Raji (cell line): ENCODE data around the gene SGK2.

Experiments used
- POLR2A ChIP-seq: IDR thresholded peaks from 2 replicates; pipeline ENCODE4 v1.6.1; 2011; ENCODE audit warnings: low read depth, low read length, control low read depth; ENCODE audit not compliant: insufficient read depth

The SGK2 gene

DNA sequence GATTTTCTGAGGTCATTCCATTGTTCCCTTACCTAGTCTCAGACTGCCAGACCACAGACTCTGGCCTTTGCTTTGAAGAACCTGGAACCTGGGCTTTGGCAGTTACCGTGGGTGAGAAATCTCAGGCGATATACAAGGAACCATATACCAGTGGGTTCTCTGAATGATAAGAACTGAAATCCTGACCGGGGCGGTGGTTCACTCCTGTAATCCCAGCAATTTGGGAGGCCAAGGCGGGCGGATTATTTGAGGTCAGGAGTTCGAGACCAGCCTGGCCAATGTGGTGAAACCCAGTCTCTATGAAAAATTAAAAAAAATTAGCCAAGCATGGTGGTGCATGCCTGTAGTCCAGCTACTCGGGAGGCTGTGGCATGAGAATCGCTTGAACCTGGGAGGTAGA lies 14.3 kb upstream of the SGK2 start:
- TF ChIP-seq POLR2A, result no peak

DNA sequence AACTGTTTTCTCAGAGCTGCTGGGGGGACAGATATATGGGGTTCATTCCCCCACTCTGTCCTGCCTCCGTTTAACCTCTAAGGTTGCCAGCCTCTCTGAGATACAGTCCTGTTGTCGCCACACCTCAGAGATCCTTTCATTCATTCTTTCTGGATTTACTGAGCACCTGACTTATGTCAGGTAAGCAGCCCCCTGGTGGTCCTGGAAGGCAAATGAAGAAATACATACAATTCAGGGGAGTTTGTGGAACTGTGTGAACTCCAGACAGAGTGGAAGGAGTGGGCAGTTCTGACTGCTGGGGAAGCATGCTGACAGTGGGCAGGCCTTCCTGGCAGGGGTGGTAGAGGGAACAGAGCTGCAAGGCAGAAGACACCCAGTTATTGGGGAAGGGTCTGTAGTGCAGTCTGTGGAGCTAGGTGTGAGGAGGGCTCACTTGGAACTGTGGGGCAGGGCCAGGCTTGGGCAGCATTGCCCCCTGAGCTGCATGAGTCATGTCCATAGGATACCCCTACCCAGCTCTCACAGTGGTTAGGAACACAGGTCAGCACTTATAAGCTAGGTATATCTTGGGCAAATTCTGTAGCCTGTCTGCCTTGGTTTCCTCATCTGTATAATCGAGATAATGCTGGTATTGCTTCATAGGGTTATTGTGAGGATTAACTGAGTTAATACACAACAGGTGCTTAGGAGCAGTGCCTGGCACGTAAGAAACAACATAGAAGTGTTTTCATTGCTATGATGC lies 12.8 kb upstream of the SGK2 start:
- no peak for TF ChIP-seq POLR2A

DNA sequence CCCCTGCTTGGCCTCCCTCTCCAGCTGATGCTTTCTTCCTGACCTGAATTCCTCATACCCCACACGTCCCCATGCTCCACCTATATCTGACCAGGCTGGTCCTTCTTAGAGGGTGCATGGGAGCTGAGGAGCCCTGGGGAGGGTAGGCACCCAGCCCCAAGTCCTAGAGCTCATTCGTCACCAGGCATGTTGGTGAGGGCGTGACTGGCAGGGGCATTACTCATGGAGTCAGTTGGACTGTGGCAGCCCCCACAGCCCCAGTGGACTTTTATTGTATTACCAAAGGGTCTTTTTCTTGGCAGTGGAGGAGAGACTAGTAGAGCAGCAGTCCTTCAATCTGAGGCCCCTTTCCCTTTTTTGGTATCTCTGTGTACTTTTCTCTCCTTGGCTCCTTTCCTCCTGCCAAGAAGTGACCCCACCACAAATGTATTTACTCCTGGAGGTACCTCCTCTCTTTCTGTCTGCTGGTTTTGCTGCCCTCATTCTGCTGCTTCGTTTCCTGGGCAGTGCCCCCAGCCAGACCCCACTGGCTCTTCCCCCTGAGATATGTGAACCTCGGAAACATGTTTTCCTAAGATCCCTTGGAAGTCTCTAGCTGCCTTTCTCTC lies 10.4 kb upstream of the SGK2 start:
- TF ChIP-seq POLR2A, result no peak

DNA sequence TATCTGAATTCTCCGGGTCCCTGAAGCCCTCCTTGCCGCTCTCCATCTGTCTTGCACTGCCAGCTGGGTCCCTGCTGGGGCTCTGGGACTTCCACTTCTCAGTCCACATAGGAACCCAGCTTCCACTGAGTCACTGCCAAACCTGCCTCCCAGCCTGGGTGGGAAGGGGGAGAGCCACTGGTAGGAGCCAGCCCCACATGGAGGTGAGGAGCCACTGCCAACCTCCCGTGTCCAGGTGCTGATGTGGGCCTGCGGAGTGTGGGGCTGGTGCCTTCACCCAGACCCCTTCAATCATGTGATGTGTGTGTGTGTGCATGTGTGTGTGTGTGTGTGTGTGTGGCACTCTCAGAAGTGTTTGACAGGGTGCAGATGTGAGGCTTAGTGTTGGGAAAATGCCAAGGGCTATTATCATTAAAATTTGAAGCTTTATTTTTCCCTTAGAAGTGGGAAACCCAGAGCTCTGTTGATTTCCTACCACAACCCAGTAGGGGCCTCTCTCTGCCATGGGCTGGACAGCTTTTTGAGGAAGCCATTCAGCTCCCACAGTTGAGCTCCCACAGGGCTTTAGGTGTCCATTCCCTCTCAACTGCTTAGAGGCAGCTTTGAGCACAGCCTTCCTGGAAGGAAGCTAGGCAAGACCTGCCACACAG lies 9.3 kb upstream of the SGK2 start:
- no peak for TF ChIP-seq POLR2A

DNA sequence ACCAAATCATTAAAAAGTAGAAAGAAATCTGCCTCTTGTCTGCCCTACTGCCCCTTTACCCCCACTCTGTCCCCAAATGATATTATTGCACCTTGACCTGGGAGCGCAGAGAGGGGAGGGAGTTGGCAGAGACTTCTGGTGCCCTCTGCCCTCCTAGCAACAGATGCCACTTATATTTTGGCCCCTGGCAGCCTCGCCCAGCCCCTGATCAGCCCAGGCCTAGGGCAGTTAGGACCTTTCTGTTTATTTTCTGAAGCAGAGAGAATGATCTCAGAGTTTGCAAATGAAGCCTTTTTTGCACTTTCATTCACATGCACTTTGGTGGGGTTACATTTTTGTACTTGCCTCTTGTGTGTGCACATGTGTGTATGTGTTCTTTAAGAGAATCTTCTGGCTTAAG lies 8.4 kb upstream of the SGK2 start:
- no peak for TF ChIP-seq POLR2A

DNA sequence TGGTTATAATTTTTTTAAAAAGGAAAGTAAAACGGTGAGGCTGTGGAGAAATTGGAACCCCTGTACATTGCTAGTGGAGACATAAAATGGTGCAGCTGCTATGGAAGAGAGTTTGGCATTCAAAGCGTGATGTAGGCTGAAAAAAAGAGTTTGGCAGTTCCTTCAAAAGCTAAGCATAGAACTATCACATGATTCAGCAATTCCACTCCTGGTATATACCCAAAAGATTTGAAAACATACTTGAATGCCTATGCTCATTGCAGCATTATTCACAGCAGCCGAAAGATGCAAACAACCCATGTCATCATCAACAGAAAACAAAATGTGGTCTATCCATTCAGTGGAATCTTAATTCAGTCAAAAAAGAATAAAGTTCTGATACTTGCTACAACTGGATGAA lies 4.5 kb upstream of the SGK2 start:
- TF ChIP-seq POLR2A, result no peak

DNA sequence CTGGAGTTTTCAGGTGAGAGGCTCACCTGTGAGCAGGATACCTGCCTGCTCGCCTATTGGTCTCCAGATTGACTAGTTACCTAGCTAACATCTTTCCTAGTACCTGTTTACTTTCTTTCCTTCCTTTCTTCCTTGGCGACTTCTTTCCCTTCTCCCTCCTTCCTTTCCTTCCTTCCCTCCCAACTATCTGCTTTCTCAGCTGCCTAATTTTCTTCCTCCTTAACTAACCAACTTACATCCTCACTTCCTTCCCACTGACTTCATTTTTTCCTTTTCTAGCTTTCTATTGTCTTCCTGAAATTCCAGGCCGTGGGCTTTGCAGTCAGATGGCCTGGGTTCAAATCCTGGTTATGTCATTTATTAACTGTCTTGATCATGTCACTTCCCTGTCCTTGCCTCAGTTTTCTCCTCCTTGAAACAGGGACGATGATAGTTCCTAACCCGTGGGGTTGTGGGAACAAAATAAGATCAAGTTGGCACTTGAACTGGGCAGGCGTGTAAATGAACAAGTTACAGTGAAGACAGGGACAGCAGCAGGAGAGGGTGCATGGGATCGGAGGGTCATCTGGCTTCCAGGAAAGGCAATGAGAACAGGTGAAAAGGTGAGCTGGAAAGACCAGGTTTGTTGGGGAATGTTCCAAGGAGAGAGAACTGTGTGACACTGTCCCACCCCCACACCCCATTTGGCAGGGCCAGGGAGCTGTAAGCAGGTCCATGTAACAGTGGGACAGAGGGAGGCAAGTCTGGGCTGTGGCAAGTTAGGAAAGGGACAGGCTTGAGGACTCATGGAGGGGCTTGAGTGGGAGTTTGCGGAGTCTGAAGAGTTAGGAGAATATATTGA lies 540 bp downstream of the SGK2 start:
- no peak for TF ChIP-seq POLR2A

DNA sequence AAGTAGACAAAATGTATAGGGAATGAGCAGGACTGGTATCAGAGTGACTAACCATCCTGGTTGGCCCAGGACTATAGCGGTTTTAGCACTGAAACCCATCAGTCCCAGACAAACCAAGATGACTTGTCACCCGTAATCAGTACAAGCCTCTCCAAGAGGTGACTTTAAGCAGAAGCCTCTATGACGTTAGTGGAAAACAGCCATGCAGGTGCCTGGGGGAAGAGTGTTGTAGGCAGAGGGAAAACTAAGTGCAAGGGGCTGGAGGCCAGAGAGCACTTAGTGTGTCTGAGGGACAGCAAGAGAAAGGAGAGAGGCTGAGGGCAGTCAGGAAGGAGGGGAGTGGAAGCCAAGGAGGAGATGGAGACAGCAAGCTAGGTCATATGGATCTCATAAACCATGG lies 2.1 kb downstream of the SGK2 start:
- no peak for TF ChIP-seq POLR2A

DNA sequence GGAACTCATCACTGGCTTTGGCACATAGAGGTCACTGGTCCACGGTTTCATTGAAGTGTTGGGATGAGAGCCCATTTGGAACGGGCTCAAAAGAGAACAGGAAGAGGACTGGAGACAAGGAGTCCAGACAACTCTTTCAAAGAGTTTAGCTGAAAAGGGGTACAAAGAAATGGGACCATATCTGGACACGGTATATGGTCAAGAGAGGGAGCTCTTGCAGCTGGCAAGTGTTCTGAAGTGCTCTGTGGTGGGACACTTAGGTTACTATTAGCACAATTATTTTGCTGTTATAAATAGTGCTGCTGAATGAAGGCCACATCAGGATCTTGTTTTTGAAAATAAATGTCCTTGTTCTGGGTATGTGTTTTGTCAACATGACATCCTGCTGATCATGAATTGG lies 4.6 kb downstream of the SGK2 start:
- TF ChIP-seq POLR2A, result no peak

DNA sequence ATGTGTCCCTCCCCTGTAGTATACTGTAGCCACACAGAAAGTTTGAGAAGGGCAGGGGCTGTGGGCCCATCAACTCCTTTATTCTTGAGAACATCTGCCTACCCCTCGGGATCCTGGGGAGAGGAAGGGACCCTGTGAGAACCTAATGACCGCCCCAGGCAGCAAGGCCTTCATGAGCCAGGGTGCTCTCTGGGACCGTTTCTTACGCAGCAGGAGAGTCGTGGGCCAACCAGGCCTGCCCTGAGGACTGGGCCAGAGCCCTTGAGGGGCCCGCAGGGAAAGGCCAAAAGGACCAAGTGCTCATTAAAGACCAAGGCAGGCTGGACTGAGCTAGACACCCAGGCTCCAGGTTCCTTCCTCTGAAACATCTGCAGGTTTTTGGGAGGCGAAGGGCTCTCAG lies 5.2 kb downstream of the SGK2 start:
- no peak for TF ChIP-seq POLR2A

DNA sequence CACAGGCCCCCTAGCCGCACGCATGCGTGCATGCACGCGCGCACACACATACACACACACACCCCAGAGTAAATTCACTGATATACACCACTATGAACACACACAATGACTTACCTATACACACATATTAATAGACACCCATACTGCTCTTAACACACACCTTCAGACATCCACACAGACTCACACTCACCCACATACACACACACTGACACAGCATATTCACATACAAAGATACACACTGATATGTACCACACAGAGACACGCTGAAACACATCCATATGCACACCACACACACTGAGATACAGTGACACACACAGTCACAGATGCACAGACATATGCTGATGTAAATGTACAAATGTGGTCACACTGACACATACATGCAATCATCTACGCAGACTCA lies 5.6 kb downstream of the SGK2 start:
- no peak for TF ChIP-seq POLR2A

DNA sequence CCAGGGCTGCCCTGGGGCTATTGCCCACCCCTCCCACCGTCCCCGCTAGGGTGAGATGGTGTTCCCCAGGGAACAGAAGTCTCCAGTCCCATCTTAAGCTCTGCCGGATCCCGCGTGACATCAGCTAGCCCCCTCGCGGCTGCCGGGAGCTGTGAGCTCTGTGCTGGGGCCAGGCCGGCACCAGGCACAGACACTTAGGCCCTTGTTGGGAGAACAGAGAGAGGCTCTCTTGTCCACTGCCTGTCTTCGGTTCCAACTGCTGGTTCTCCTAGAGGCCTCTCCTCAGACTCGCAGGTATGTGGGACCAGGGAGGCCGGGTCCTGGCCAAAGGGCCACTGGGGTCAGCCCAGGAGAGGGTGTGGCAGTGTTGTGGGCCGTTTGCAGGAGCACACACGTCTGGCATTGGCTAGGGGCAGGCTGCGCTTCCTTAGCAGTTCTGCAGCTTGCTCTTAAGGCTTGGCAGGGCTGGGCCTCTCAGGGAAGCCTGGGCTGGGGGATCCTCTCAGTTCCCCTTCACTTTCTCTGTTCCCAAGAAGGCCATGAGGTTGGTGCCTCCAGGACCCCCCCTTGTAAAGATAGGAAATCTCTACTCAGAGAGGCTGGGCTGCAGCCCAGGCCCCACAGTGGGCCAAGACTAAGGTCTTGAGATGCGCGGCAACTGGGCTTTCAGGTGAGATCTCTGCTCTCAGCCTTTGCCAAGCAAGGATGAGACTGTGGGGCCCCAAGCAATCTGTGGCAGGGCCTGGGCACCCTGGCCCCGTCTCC lies 6.3 kb downstream of the SGK2 start:
- no peak for TF ChIP-seq POLR2A

DNA sequence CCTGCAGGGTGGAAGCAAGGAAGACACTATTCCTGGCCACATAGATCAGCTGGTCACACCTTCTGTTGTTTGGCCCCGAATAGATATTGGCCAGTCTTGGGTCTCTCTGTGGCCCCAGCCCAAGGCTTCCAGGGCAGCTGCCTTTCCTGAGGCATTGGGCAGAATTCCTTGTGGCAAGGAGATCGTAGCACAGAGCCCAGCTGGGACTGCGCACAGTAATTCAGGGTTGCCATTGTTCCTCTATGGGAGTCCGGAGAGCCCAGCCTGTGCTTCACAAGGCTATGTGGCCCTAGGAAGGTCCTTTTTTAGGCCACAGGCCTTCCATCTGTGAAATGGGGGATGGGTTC lies 6.9 kb downstream of the SGK2 start:
- no peak for TF ChIP-seq POLR2A

DNA sequence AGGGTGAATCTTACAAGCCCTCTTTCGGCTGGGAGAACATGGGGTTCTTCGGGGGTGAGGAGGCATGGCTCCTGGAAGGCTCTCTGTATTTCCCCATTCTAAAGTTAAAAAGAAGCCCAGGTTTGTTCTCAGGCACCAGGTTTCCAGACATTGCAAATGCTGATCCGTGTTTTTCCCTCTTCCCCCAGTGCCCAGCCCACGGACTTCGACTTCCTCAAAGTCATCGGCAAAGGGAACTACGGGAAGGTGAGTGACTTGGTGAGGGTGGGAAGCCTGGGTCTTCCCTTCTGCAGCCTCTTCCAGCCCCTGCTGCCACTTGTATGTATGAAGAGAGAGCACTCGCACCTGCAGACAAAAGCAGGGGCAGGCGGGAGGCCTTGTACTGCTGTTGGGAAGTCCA lies 8.7 kb downstream of the SGK2 start:
- TF ChIP-seq POLR2A, result no peak

DNA sequence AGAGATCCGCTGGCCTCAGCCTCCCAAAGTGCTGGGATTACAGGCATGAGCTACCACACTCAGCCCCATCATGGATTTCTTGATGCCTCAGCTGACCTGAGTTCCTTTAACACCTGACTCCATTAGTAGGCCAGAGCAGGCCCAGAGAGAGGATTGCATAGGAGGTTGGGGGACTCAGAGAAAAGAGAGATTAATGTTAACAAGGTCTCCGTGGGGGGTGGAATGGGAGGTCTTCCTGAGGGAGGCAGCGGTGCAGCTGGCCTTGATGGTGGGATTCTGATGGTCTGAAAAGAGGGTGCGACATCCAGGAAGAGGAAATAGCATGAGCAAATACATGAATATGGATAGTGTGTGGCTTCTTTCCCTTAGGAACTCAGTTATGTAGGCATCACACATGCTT lies 9.9 kb downstream of the SGK2 start:
- TF ChIP-seq POLR2A, result no peak
